Mucosa of descending colon (tissue), 3 donors: ENCODE measurements around the gene SCRN2. TPM values are rescaled to one million over a fixed set of nuclear protein-coding genes. Genes with fewer than 3 reads are reported as not detected.

Experiments used
- ATAC-seq: fragments of 200-7000 bp; cut with Tn5 transposase; one replicate; pipeline ENCODE4 v1.9.1; 2020; ENCODE audit warnings: mild to moderate bottlenecking, moderate library complexity
- DNase-seq, 3 donors: peaks; one replicate each; pipeline ENCODE4 v3.0.0-alpha.2; 2020
- H3K36me3 ChIP-seq: fragments of 200-600 bp; one replicate; pipeline ENCODE4 v1.8.0; 2021; ENCODE audit warnings: low read depth, mild to moderate bottlenecking
- H3K4me1 ChIP-seq: fragments of 200-600 bp; one replicate; pipeline ENCODE4 v1.8.0; 2021; ENCODE audit warnings: low read depth, mild to moderate bottlenecking
- H3K4me3 ChIP-seq: fragments of 200-600 bp; one replicate; pipeline ENCODE4 v1.8.0; 2021; ENCODE audit warnings: mild to moderate bottlenecking
- H3K9me3 ChIP-seq: fragments of 200-600 bp; one replicate; pipeline ENCODE4 v1.8.0; 2021; ENCODE audit warnings: mild to moderate bottlenecking
- CTCF ChIP-seq: fragments of 200-600 bp; IDR thresholded peaks from one replicate; pipeline ENCODE4 v1.8.0; 2022; ENCODE audit warnings: antibody characterized with exemption, mild to moderate bottlenecking
- intact Hi-C, 2 donors: fragments of 100-400 bp; cut with DNase I in 1 of 2; cut with micrococcal nuclease in 1 of 2; formaldehyde crosslinking; loops; one replicate each; pipeline versions ENCODE4 v1.11.0 to v1.11.1; 2022; cut with DNase I, micrococcal nuclease
- long read RNA-seq, 2 donors: library from polyadenylated mRNA; unstranded; transcript quantifications; one replicate each; pipeline ENCODE4 v2.0.0, GENCODE V29; 2019 to 2021
- total RNA-seq, 3 donors: library from RNA; stranded (reverse); fragmentation: NEBNext Ultra II Directional in 2 of 3; extraction: Animal tissue kit (Norgen Biotek cat#: 25700) in 2 of 3; gene quantifications; one replicate each; pipeline versions ENCODE4 v1.2.1 to v1.2.4, GENCODE V29; 2021 to 2023
- donor health status: DM: no; HTN: no; CAD: no; lungs with moderate emphysema.
- donor health status: DM: no; HTN: no; CAD: no.
- donor health status: DM: no; HTN: yes; CAD: no.

The SCRN2 gene
- total RNA-seq = 10 to 100 TPM; 38.4 to 45.1 (median 38.5) TPM
- long read RNA-seq, donor 1, transcript SCRN2-202 (7 exons, 1,779 nt) = minor isoform, 11 of 82 reads
- long read RNA-seq, donor 1, transcript SCRN2-201 (8 exons, 1,548 nt) = major isoform, 25 of 82 reads
- long read RNA-seq, donor 1, transcript SCRN2-212 (7 exons, 1,745 nt) = minor isoform, 10 of 82 reads
- long read RNA-seq, donor 1, partial matches to known transcripts = 20 of 82 reads
- long read RNA-seq, donor 1, other reads (novel, unspliced or antisense) = 13 of 82 reads
- long read RNA-seq, donor 2, transcript SCRN2-201 (8 exons, 1,548 nt) = major isoform, 24 of 42 reads
- long read RNA-seq, donor 2, partial matches to known transcripts = 6 of 42 reads
- long read RNA-seq, donor 2, other reads (novel, unspliced or antisense) = 6 of 42 reads

DNA sequence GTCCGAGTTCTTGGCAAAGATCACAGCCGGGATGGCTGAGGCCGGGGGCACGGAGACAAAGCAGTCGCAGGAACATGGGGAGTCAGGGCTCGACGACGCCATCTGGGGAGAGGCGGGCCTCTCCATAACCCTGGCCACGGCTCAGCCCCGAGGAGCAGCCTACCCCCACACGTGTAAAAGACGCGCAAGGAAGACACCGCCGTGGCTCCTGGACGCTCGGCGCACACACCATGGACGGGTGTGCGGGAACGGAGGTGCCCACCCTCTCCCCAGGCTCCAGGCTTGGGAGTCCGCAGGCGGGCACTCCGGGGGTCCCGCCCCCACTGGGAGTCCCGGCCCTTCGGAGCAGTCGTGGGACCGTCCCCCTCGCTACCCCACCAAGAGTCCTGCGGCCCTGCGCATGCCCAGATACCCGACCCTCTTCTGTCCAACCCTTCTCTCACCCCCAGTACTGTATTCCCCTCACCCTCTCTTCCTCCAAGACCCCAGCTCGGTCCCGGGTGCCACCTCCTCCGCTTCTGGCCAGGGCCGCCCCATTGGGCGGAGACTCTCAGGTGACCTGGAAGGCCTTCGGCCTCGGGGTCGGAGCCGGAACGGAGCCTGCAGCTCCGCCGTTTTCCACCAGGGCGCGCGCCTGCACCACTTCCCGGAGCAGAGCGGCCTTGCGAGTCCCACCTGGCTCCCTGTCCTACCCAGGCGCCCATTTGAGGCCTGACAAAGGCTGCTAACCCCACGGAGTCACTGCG is at the start of gene SCRN2:
Gene SCRN2, minus strand, starts transcription at position 532 of the 746 bp plus-strand sequence. Its CDS starts 430 bp downstream, at position 102.
- peak within 1 kb of the TSS; percentile 70 for H3K4me3 ChIP-seq
- H3K4me1 ChIP-seq = peaks cover 27% of the 10 kb centered on the region
- intact Hi-C loops = loop anchor here (2.0 to 10.0 kb wide), 3 partner anchors 50 to 124 kb away; no protein-coding TSS in a partner anchor
- TF ChIP-seq CTCF = peak; percentile 97
- ATAC-seq = peak; percentile 95
- no peaks in the 10 kb centered on the region for H3K9me3 ChIP-seq
- no peaks in the 10 kb centered on the region for H3K36me3 ChIP-seq
- DNase-seq = peak; percentile 94 to 98 (median 97)

DNA sequence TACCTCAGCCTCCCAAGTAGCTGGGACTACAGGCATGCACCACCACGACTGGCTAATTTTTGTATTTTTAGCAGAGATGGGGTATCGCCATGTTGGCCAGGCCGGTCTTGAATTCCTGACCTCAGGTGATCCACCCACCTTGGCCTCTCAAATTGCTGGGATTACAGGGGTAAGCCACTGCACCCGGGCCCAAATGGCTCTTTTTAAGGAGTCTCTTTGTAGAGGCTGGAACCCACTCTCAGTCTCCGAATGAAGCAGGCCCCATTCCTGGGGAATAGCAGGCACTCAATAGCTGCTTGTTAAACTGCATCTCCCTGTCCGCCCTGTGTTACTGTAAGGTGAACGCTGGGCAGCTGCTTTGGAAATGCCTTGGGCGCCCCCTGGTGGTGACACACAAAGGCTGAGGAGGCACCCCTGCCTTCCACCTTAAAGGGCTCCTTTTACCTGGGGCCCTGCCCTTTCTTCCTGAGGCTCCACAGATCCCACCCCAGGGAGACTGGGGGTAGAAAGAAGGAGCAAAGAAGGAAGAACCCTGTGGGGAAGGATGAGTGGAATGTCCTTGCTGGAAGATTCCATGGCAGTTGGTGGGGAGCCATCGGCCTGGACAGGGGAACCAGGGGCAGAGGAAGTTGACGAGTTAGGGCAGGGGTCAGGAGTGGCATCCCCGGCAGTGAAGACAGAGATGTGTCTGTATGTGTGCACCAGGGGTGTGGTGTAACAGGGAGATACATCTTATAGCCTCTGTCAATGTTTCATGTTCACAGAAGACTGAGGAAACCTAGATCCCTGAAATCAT is 48.9 kb upstream of the SCRN2 start:
- intact Hi-C loops = loop anchor here (2.0 to 5.0 kb wide), 2 partner anchors 48 to 49 kb away; partner anchors contain the start of gene SCRN2 (in 2 of the 2)
- peaks cover 15% of the 10 kb centered on the region for H3K4me1 ChIP-seq
- H3K36me3 ChIP-seq = no peaks in the 10 kb centered on the region
- H3K9me3 ChIP-seq = no peaks in the 10 kb centered on the region
- DNase-seq (peak; percentile 88 to 97 (median 94)), ATAC-seq (peak; percentile 83)
- peak; percentile 91 for TF ChIP-seq CTCF
- no peak overlapping the region for H3K4me3 ChIP-seq

DNA sequence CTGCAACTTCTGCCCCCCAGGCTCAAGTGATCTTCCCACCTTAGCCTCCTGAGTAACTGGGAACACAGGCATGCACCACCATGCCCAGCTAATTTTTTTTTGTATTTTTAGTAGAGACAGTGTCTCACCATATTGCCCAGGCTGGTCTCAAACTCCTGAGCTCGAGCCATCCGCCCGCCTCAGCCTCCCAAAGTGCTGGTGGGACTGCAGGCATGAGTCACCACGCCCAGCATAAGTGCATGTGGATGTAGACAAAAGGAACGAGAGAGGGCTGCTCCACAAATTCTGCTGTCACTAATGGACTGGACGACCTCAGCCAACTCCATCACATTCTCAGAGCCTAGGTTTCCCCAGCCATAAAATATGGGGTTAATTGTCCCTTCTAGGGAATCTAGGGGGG is 47.2 kb upstream of the SCRN2 start:
- Histone ChIP-seq H3K4me3 (no peak overlapping the region), H3K36me3 (no peaks in the 10 kb centered on the region), H3K9me3 (no peaks in the 10 kb centered on the region), H3K4me1 (peaks cover 23% of the 10 kb centered on the region)
- no peak for TF ChIP-seq CTCF
- no peak for ATAC-seq
- no peak for DNase-seq
- intact Hi-C loops = no loop called here

DNA sequence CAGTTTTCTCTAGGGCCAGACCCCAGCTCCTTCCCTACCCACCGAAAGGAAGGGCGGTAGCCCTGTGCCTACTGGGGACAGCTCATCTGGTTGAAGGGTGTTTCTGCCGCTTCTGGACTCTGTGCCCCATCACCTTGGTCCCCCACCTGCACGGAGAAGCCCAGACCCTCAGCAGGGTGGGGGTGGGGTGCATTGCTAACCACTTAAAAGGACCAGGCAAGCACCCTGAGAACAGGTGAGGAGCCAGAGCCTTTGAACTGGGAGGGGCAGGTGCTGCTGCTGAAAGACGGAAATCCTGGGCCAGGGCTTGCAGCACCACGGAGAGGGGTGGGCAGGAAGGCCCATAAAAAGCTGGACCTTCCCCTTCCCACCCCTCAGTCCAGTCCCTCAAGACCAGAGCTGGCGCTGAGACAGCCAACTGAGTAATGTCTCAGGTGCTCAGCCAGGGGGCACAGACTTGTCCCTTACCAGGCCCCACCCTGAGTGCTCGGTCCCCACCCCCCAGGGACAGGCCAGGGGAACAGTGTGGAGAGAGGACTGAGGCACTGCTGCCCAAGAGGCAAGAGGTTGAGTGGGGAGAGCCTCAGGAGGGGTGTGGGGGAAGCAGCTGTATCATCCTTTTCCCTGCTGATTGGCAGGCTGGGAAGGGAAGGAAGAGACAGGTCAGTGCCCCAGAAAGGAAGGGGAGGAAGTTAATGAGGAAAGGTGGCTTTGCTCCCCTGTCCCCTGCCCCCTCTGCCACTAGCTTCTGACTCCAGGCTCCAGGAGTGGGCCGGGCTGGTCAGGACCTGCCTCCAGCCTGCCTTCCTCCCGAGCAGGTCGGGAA is 44.0 kb upstream of the SCRN2 start:
- DNase-seq = peak; percentile 72 to 74 (median 74)
- no peaks in the 10 kb centered on the region for H3K36me3 ChIP-seq
- ATAC-seq = peak; percentile 76
- H3K4me3 ChIP-seq = no peak overlapping the region
- peaks cover 39% of the 10 kb centered on the region for H3K4me1 ChIP-seq
- no peak for TF ChIP-seq CTCF
- H3K9me3 ChIP-seq = no peaks in the 10 kb centered on the region
- intact Hi-C loops = loop anchor here in 1 of 2 donors (5.0 kb wide), 1 partner anchor 38 kb away; no protein-coding TSS in a partner anchor
